ENCODE measurements around the gene KRTAP4-12. TPM values are rescaled to one million over a fixed set of nuclear protein-coding genes. Genes with fewer than 3 reads are reported as not detected.
"Not testable (repeated sequence)": the region's sequence is repeated elsewhere in the genome, so short reads cannot be mapped to it uniquely, and the experiment has no call there.

Gene KRTAP4-12
- total RNA-seq, 1 donor from 2014 or later, result not detected

DNA sequence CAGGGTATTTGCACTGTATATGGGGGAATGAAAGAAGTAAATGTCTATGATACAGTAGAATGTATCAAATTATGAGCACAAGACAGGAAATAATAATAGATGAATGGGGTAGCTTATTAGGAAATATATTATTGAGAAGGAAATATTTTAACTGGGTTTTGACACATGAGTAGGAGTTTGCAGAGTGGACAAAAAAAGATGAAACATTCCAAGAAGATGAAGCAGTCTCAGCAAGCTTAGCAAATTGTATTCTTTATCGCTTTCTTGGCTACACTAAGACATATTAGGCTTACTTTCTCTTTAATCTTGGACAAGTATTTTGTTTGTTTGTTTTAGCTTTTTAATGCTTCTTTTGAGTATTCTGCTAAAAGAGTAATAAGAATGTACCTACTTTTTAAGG, 20.1 kb downstream of the KRTAP4-12 start:
- intact Hi-C loops (cut with DNase I), result no loop called here
- H3K9me3 ChIP-seq, result no peaks in the 10 kb centered on the region
- ATAC-seq, result no peak

GRCh38 chr17:41101586-41102259, 22.3 kb downstream of the KRTAP4-12 start, which contains the start of gene KRTAP4-16:
KRTAP4-16 (minus strand) TSS chr17:41102209; CDS start chr17:41102209, 0 bp downstream.
- no peak for TF ChIP-seq CTCF (IDR thresholded peaks at IDR 0.05)
- Histone ChIP-seq H3K9me3 (no peaks in the 10 kb centered on the region), H3K36me3 (no peaks in the 10 kb centered on the region), H3K27me3 (no peaks in the 10 kb centered on the region), H3K4me3 (no peak within 1 kb of the TSS), H3K4me1 (no peaks in the 10 kb centered on the region), H3K27ac (no peak within 1 kb of the TSS)
- intact Hi-C loops (cut with DNase I), result no loop called here
- DNase-seq (no peak), ATAC-seq (no peak)

More for the DNA sequence above, 20.1 kb downstream of the KRTAP4-12 start:
- Histone ChIP-seq H3K4me1 (no peaks in the 10 kb centered on the region), H3K36me3 (no peaks in the 10 kb centered on the region), H3K27ac (no peak overlapping the region), H3K4me3 (no peak overlapping the region), H3K27me3 (no peaks in the 10 kb centered on the region)
- no peak for TF ChIP-seq CTCF (IDR thresholded peaks at IDR 0.05)
- no peak for DNase-seq

DNA sequence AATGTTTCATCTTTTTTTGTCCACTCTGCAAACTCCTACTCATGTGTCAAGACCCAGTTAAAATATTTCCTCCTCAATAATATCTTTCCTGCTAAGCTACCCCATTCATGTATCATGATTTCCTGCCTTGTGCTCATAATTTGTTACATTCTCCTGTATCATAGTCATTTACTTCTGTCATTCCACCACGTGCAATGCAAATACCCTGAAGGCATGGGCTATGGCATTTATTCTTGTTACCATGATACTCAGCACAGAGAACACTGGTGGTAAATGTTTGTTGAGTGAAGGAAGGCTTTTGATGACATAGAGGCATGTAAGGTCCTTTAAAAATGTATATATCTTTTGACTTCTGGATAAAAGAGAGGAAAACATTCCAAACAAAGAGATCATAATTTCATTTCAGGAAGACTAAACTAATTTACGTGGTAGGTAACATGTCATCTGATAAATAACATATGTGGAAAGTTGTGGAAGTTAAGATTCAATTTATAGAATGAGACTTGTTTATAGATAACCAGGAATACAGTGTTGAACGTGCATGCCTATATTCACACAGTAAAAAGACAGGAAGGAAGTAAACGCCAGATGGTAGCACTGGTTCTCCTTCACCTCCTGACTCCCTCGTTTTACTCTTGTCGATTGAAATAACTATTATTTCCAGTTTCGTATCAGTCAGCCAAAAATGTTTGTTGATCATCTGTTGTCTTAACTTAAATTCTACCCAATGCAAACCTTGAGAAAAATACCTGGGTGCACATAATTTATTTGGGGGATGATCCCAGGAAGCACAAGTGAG, 24.1 kb downstream of the KRTAP4-12 start:
- intact Hi-C loops (cut with DNase I); ATAC-seq; H3K4me1 ChIP-seq; H3K27me3 ChIP-seq; H3K4me3 ChIP-seq; DNase-seq; H3K36me3 ChIP-seq; H3K27ac ChIP-seq; H3K9me3 ChIP-seq: not testable (repeated sequence)

DNA sequence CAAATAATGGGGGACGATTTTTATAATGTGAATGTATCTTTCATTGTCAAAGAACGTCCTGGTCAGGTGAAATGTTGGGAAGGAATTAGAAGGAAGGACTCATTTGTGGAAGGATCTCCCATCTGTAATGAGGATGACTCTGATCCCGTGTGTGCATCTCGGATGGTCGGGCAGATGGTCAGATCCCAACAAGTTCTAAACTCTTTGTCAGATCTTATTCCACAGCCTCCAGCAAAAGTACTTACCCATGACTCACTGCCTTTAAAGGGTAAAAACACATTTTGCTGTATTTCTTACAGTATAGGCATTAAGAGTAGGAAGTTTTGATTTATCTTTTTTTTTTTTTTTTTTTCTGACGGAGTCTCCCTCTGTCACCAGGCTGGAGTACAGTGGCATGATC, 25.5 kb downstream of the KRTAP4-12 start:
- H3K4me3 ChIP-seq, result no peak overlapping the region
- H3K4me1 ChIP-seq, result no peaks in the 10 kb centered on the region
- H3K27me3 ChIP-seq, result no peaks in the 10 kb centered on the region
- no peaks in the 10 kb centered on the region for H3K9me3 ChIP-seq
- H3K36me3 ChIP-seq, result no peaks in the 10 kb centered on the region
- no peak overlapping the region for H3K27ac ChIP-seq
- DNase-seq (no peak), ATAC-seq (no peak)
- no peak for TF ChIP-seq CTCF (IDR thresholded peaks at IDR 0.05)
- intact Hi-C loops (cut with DNase I), result no loop called here

- no peaks in the 10 kb centered on the region for H3K27me3 ChIP-seq
- no peak for TF ChIP-seq CTCF (IDR thresholded peaks at IDR 0.05)
- DNase-seq, result no peak
- ATAC-seq, result no peak
- no peak within 1 kb of the TSS for H3K27ac ChIP-seq
- H3K36me3 ChIP-seq, result no peaks in the 10 kb centered on the region
- intact Hi-C loops (cut with DNase I), result no loop called here
- no peaks in the 10 kb centered on the region for H3K4me1 ChIP-seq
- no peak within 1 kb of the TSS for H3K4me3 ChIP-seq
- H3K9me3 ChIP-seq, result no peaks in the 10 kb centered on the region
Measured at GRCh38 chr17:41098042-41098441, 25.9 kb downstream of the KRTAP4-12 start, which contains the start of gene KRTAP4-8. KRTAP4-8 (minus strand) TSS chr17:41098142; CDS start chr17:41098084, 58 bp downstream.

- no peaks in the 10 kb centered on the region for H3K36me3 ChIP-seq
- H3K27ac ChIP-seq, result no peak overlapping the region
- no peaks in the 10 kb centered on the region for H3K4me1 ChIP-seq
- H3K27me3 ChIP-seq, result no peaks in the 10 kb centered on the region
- DNase-seq (no peak), ATAC-seq (no peak)
- intact Hi-C loops (cut with DNase I), result no loop called here
- H3K4me3 ChIP-seq, result no peak overlapping the region
- TF ChIP-seq CTCF (IDR thresholded peaks at IDR 0.05), result no peak
- H3K9me3 ChIP-seq, result no peaks in the 10 kb centered on the region
Measured at GRCh38 chr17:41096055-41096454, 27.9 kb downstream of the KRTAP4-12 start.

DNA sequence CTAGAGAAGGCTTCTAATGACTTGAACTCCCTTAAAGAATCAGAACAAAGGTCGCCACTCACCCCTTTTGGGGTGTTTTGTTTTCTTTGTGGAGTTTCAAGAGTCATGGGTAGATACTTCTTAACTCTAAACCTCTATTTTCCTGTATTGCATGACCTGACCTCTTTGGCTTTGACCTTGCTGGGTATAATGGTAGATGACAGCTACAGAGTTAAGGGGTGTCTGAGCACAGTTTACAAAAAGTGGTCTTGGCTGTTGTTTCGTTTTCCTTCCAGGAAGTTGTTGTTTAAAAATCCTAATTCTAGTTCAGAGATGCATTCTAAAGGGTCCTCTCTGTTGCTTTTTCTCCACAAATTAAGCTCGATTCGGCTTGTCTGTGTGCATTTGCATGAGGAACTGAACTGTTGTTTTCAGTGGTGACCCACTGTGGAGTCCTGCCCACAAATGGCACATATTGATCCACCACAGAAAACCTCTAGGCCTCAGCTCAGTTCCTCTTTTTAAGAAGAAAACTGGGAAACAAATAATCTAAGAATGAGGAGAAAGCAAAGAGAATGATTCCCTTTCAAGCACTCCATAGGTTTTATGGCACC, 35.1 kb downstream of the KRTAP4-12 start:
- H3K4me3 ChIP-seq; H3K9me3 ChIP-seq; ATAC-seq; H3K36me3 ChIP-seq; H3K27me3 ChIP-seq; H3K27ac ChIP-seq; H3K4me1 ChIP-seq; DNase-seq; intact Hi-C loops (cut with DNase I): not testable (repeated sequence)

DNA sequence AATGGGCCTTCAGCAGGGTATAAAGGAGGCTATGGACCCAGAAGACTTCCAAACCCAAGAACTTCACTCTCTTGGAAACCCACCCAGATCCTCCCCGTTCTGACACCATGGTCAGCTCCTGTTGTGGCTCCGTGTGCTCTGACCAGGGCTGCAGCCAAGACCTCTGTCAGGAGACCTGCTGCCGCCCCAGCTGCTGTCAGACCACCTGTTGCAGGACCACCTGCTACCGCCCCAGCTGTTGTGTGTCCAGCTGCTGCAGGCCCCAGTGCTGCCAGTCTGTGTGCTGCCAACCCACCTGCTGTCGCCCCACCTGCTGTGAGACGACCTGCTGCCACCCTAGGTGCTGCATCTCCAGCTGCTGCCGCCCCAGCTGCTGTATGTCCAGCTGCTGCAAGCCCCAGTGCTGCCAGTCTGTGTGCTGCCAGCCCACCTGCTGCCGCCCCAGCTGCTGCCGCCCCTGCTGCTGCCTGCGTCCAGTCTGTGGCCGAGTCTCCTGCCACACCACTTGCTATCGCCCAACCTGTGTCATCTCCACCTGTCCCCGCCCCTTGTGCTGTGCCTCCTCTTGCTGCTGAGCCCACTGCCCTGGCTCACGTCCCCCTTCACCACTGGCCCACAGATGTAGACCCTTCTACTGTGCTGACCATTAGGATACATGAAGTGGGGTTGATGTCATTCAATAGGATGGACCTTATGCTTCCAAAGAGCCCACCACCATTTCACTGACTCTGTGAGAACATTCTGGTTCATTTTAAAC, 39.7 kb downstream of the KRTAP4-12 start, which contains the start of gene KRTAP4-7:
Gene KRTAP4-7 (plus strand): TSS at position 51 of the 757 bp plus-strand sequence. CDS start 57 bp downstream, at position 108.
- intact Hi-C loops (cut with DNase I); H3K27ac ChIP-seq: not testable (repeated sequence)

More for the DNA sequence above, 39.7 kb downstream of the KRTAP4-12 start, which contains the start of gene KRTAP4-7:
- ATAC-seq, H3K4me1 ChIP-seq, H3K4me3 ChIP-seq, H3K27me3 ChIP-seq, H3K36me3 ChIP-seq, DNase-seq, H3K9me3 ChIP-seq: not testable (repeated sequence)
